ENCODE data around the gene PACRG. TPM values are rescaled to one million over a fixed set of nuclear protein-coding genes. Genes with fewer than 3 reads are reported as not detected.

The PACRG gene
- total and polyA plus RNA-seq, 2 of the 8 experiments (the other 6 are each of a cell fraction or from before 2014, with no cell fraction given): 0.44 to 0.54 TPM

GRCh38 chr6:163095401-163095800 is 367.6 kb downstream of the PACRG start (continued):
- TF ChIP-seq EP300 (IDR thresholded peaks at IDR 0.05; ENCODE audit: borderline replicate concordance in 1 of 2, low read depth in 2 of 2, low read length in 2 of 2): no peak
- TF ChIP-seq SRF (IDR thresholded peaks at IDR 0.05; ENCODE audit: low read depth, low read length): no peak
